Mucosa of rectum (tissue), 2 donors: ENCODE results near the gene KRAS.

Source experiments
- H3K27ac ChIP-seq, 2 donors: one replicate each; pipeline ENCODE4 v1.7.0; 2013; ENCODE audit warnings: inconsistent platforms in 2 of 2, low read depth in 2 of 2, low read length in 2 of 2
- H3K27me3 ChIP-seq, 2 donors: one replicate each; pipeline ENCODE4 v1.7.0; 2013; ENCODE audit warnings: low read length in 2 of 2; ENCODE audit not compliant: control insufficient read depth in 2 of 2, insufficient read depth in 2 of 2
- H3K36me3 ChIP-seq, 2 donors: one replicate each; pipeline ENCODE4 v1.7.0; 2013; ENCODE audit warnings: low read length in 2 of 2; ENCODE audit not compliant: control insufficient read depth in 2 of 2, insufficient read depth in 2 of 2
- H3K4me1 ChIP-seq, 2 donors: one replicate each; pipeline ENCODE4 v1.7.0; 2013; ENCODE audit warnings: low read length in 2 of 2, mild to moderate bottlenecking in 1 of 2; ENCODE audit not compliant: control insufficient read depth in 2 of 2, insufficient read depth in 2 of 2
- H3K4me3 ChIP-seq, 2 donors: one replicate each; pipeline ENCODE4 v1.7.0; 2013; ENCODE audit warnings: low read length in 2 of 2
- H3K9ac ChIP-seq, 2 donors: one replicate each; pipeline ENCODE4 v1.7.0; 2013; ENCODE audit warnings: low read length in 2 of 2, low read depth in 1 of 2, mild to moderate bottlenecking in 1 of 2
- H3K9me3 ChIP-seq, 2 donors: one replicate each; pipeline ENCODE4 v1.7.0; 2013; ENCODE audit warnings: low read length in 2 of 2; ENCODE audit not compliant: control insufficient read depth in 2 of 2
- donor health status: healthy.
- donor health status: Normal muscosa, but diverticular disease.

The KRAS gene

GRCh38 chr12:25243680-25243990 is 7.1 kb downstream of the KRAS start:
- Histone ChIP-seq H3K4me3 (no peak overlapping the region), H3K9me3 (no peaks in the 10 kb centered on the region), H3K36me3 (peaks cover 0 to 4% of the 10 kb centered on the region in 2 donors), H3K27me3 (no peaks in the 10 kb centered on the region), H3K9ac (no peak overlapping the region), H3K27ac (peak overlapping the region; percentile 62 to 69), H3K4me1 (peaks cover 3% of the 10 kb centered on the region in 2 donors)

GRCh38 chr12:25242981-25243679 is 7.6 kb downstream of the KRAS start:
- H3K9me3 ChIP-seq = no peaks in the 10 kb centered on the region
- H3K27ac ChIP-seq = peak overlapping the region; percentile 62 to 69
- no peak overlapping the region for H3K9ac ChIP-seq

GRCh38 chr12:25241167-25242020 is 9.3 kb downstream of the KRAS start:
- peaks cover 6 to 9% of the 10 kb centered on the region in 2 donors for H3K36me3 ChIP-seq
- no peaks in the 10 kb centered on the region for H3K9me3 ChIP-seq
- H3K9ac ChIP-seq = no peak overlapping the region
- no peak overlapping the region for H3K4me3 ChIP-seq
- H3K27ac ChIP-seq = no peak overlapping the region
- peaks cover 3% of the 10 kb centered on the region in 2 donors for H3K4me1 ChIP-seq
- no peaks in the 10 kb centered on the region for H3K27me3 ChIP-seq

More at GRCh38 chr12:25242981-25243679, 7.6 kb downstream of the KRAS start:
- Histone ChIP-seq H3K36me3 (peaks cover 0 to 4% of the 10 kb centered on the region in 2 donors), H3K27me3 (no peaks in the 10 kb centered on the region), H3K4me1 (peaks cover 3% of the 10 kb centered on the region in 2 donors), H3K4me3 (no peak overlapping the region)

GRCh38 chr12:25236626-25237025 is 14.1 kb downstream of the KRAS start:
- Histone ChIP-seq H3K27ac (no peak overlapping the region), H3K27me3 (no peaks in the 10 kb centered on the region), H3K4me1 (no peaks in the 10 kb centered on the region), H3K9me3 (no peaks in the 10 kb centered on the region), H3K9ac (no peak overlapping the region), H3K4me3 (no peak overlapping the region), H3K36me3 (peaks cover 10 to 15% of the 10 kb centered on the region in 2 donors)

- no peaks in the 10 kb centered on the region for H3K27me3 ChIP-seq
- H3K36me3 ChIP-seq = peaks cover 12 to 15% of the 10 kb centered on the region in 2 donors
- H3K4me3 ChIP-seq = no peak overlapping the region
- no peaks in the 10 kb centered on the region for H3K4me1 ChIP-seq
- no peak overlapping the region for H3K9ac ChIP-seq
- no peak overlapping the region for H3K27ac ChIP-seq
- H3K9me3 ChIP-seq = no peaks in the 10 kb centered on the region
Observed at GRCh38 chr12:25236190-25236589, 14.5 kb downstream of the KRAS start.

- Histone ChIP-seq H3K27ac (no peak overlapping the region), H3K9me3 (no peaks in the 10 kb centered on the region), H3K4me1 (no peaks in the 10 kb centered on the region), H3K4me3 (no peak overlapping the region), H3K9ac (no peak overlapping the region), H3K36me3 (peaks cover 3 to 6% of the 10 kb centered on the region in 2 donors), H3K27me3 (no peaks in the 10 kb centered on the region)
Observed at GRCh38 chr12:25213338-25213737, 37.4 kb downstream of the KRAS start.

- no peaks in the 10 kb centered on the region for H3K27me3 ChIP-seq
- no peaks in the 10 kb centered on the region for H3K9me3 ChIP-seq
- no peak overlapping the region for H3K27ac ChIP-seq
- H3K4me1 ChIP-seq = no peaks in the 10 kb centered on the region
- peaks cover 11 to 15% of the 10 kb centered on the region in 2 donors for H3K36me3 ChIP-seq
- no peak overlapping the region for H3K9ac ChIP-seq
- H3K4me3 ChIP-seq = no peak overlapping the region
Observed at GRCh38 chr12:25208554-25208953, 42.2 kb downstream of the KRAS start.

GRCh38 chr12:25207846-25208245 is 42.9 kb downstream of the KRAS start:
- Histone ChIP-seq H3K4me1 (no peaks in the 10 kb centered on the region), H3K36me3 (peaks cover 11 to 15% of the 10 kb centered on the region in 2 donors), H3K4me3 (no peak overlapping the region), H3K9me3 (no peaks in the 10 kb centered on the region), H3K27ac (no peak overlapping the region), H3K9ac (no peak overlapping the region), H3K27me3 (no peaks in the 10 kb centered on the region)

- H3K9ac ChIP-seq = no peak overlapping the region
- peaks cover 11 to 15% of the 10 kb centered on the region in 2 donors for H3K36me3 ChIP-seq
- no peaks in the 10 kb centered on the region for H3K4me1 ChIP-seq
- H3K4me3 ChIP-seq = no peak overlapping the region
- H3K9me3 ChIP-seq = no peaks in the 10 kb centered on the region
- no peak overlapping the region for H3K27ac ChIP-seq
- H3K27me3 ChIP-seq = no peaks in the 10 kb centered on the region
Observed at GRCh38 chr12:25207411-25207810, 43.3 kb downstream of the KRAS start.

GRCh38 chr12:25202137-25202536 is 48.6 kb downstream of the KRAS start:
- H3K27ac ChIP-seq = no peak overlapping the region
- H3K9me3 ChIP-seq = no peaks in the 10 kb centered on the region
- no peak overlapping the region for H3K4me3 ChIP-seq
- H3K9ac ChIP-seq = no peak overlapping the region
- no peaks in the 10 kb centered on the region for H3K4me1 ChIP-seq
- H3K36me3 ChIP-seq = peaks cover 4 to 5% of the 10 kb centered on the region in 2 donors
- H3K27me3 ChIP-seq = no peaks in the 10 kb centered on the region
